ENCODE data around the gene TCEA2.
A peak's percentile ranks its signal among the peaks of the same experiment; 100 is the strongest.

DNA sequence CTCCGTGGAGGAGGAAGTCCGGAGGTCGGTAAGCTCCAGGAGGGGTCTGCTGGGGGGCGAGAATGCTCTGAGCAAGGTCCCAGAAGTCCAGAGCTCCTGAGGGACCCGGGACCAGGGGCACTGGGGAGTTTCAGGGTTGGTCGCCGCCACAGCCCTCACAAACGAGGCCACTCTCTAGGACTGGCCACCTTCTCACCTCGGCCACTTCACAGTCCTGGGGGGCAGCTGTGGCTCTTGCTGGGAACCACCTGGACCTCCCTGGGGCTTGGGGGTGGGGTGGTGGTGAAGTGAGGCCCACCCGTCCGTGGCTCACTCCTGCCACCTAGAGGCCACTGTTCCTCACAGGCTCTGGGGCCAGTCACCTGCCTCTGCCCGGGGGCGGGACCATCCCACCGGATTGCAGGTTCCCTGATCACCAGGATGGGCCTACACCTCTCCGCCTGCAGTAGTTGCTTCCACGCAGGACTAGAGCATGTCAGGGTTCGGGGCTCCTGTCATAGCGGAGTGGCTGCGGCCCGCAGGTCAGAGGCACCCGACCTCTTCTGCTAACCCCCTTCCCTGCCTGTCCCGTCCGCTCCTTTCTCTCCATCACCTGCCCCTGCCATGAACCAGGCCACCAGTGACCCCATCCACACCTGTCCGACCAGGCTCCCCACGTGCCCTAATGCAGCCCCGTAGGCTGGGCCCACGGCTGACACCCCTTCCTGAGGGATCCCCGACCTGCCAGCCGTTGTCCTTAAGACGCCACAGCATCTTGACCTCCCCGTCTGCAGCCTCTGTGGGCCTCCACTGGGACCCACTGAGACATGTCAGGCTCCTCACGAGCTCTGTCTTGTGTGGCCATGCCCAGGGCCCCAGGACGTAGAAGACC lies 5.1 kb upstream of the TCEA2 start:
- TF ChIP-seq, protein P1, sequence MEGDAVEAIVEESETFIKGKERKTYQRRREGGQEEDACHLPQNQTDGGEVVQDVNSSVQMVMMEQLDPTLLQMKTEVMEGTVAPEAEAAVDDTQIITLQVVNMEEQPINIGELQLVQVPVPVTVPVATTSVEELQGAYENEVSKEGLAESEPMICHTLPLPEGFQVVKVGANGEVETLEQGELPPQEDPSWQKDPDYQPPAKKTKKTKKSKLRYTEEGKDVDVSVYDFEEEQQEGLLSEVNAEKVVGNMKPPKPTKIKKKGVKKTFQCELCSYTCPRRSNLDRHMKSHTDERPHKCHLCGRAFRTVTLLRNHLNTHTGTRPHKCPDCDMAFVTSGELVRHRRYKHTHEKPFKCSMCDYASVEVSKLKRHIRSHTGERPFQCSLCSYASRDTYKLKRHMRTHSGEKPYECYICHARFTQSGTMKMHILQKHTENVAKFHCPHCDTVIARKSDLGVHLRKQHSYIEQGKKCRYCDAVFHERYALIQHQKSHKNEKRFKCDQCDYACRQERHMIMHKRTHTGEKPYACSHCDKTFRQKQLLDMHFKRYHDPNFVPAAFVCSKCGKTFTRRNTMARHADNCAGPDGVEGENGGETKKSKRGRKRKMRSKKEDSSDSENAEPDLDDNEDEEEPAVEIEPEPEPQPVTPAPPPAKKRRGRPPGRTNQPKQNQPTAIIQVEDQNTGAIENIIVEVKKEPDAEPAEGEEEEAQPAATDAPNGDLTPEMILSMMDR (IDR thresholded peaks at IDR 0.05; ENCODE audit: low read length) = peak; percentile 81
- TF ChIP-seq EZH2 (optimal IDR thresholded peaks at IDR 0.05; ENCODE audit: low read depth, low read length) (no peak), EZH2phosphoT487 (IDR thresholded peaks at IDR 0.05; ENCODE audit: low read length) (no peak)

Data from MM.1S (cell line).